ENCODE measurements around the gene HUNK. TPM values are rescaled to one million over a fixed set of nuclear protein-coding genes. Genes with fewer than 3 reads are reported as not detected.

HUNK gene
- total RNA-seq, 1 donor from 2014 or later, result 1.9 TPM

GRCh38 chr21:31911138-31911907 lies 38.5 kb downstream of the HUNK start:
- H3K4me1 ChIP-seq, result no peaks in the 10 kb centered on the region
- no peak overlapping the region for H3K4me3 ChIP-seq
- no peaks in the 10 kb centered on the region for H3K27me3 ChIP-seq (ENCODE audit: low read depth)
- intact Hi-C loops (cut with DNase I), result no loop called here
- DNase-seq (no peak), ATAC-seq (no peak)
- no peaks in the 10 kb centered on the region for H3K9me3 ChIP-seq
- no peak for TF ChIP-seq CTCF (IDR thresholded peaks at IDR 0.05)
- no peaks in the 10 kb centered on the region for H3K36me3 ChIP-seq
- H3K27ac ChIP-seq, result no peak overlapping the region

- no peak for TF ChIP-seq CTCF (IDR thresholded peaks at IDR 0.05)
- no peaks in the 10 kb centered on the region for H3K36me3 ChIP-seq
- ATAC-seq, result no peak
- H3K27ac ChIP-seq, result no peak overlapping the region
- DNase-seq, result no peak
- H3K4me3 ChIP-seq, result no peak overlapping the region
- no peaks in the 10 kb centered on the region for H3K9me3 ChIP-seq
- H3K27me3 ChIP-seq (ENCODE audit: low read depth), result no peaks in the 10 kb centered on the region
- intact Hi-C loops (cut with DNase I), result no loop called here
- H3K4me1 ChIP-seq, result no peaks in the 10 kb centered on the region
Measured at GRCh38 chr21:31912501-31912900, 39.7 kb downstream of the HUNK start.

- Histone ChIP-seq H3K36me3 (no peaks in the 10 kb centered on the region), H3K27ac (no peak overlapping the region), H3K4me3 (no peak overlapping the region), H3K9me3 (no peaks in the 10 kb centered on the region), H3K27me3 (ENCODE audit: low read depth) (no peaks in the 10 kb centered on the region), H3K4me1 (no peaks in the 10 kb centered on the region)
- ATAC-seq (no peak), DNase-seq (no peak)
- no peak for TF ChIP-seq CTCF (IDR thresholded peaks at IDR 0.05)
- intact Hi-C loops (cut with DNase I), result no loop called here
Measured at GRCh38 chr21:31913182-31913608, 40.4 kb downstream of the HUNK start.

- no peaks in the 10 kb centered on the region for H3K4me1 ChIP-seq
- H3K9me3 ChIP-seq, result no peaks in the 10 kb centered on the region
- H3K36me3 ChIP-seq, result no peaks in the 10 kb centered on the region
- intact Hi-C loops (cut with DNase I), result no loop called here
- ATAC-seq (no peak), DNase-seq (no peak)
- no peak for TF ChIP-seq CTCF (IDR thresholded peaks at IDR 0.05)
- H3K27me3 ChIP-seq (ENCODE audit: low read depth), result no peaks in the 10 kb centered on the region
- no peak overlapping the region for H3K4me3 ChIP-seq
- no peak overlapping the region for H3K27ac ChIP-seq
Measured at GRCh38 chr21:31914472-31914871, 41.7 kb downstream of the HUNK start.

- Histone ChIP-seq H3K27ac (no peak overlapping the region), H3K4me3 (no peak overlapping the region), H3K4me1 (no peaks in the 10 kb centered on the region), H3K27me3 (ENCODE audit: low read depth) (no peaks in the 10 kb centered on the region), H3K9me3 (no peaks in the 10 kb centered on the region), H3K36me3 (no peaks in the 10 kb centered on the region)
- DNase-seq (no peak), ATAC-seq (no peak)
- TF ChIP-seq CTCF (IDR thresholded peaks at IDR 0.05), result no peak
- intact Hi-C loops (cut with DNase I), result no loop called here
Measured at GRCh38 chr21:31915566-31915965, 42.7 kb downstream of the HUNK start.
